Testis (tissue), 3 donors: ENCODE measurements around the gene CPT1B. TPM values are rescaled to one million over a fixed set of nuclear protein-coding genes. Genes with fewer than 3 reads are reported as not detected.

ENCODE experiments used
- DNase-seq: peaks from one replicate; pipeline ENCODE4 v3.0.0-alpha.2; 2019
- H3K27ac ChIP-seq, 2 donors: fragments of 200-600 bp; sonication (generic); one replicate each; pipeline ENCODE4 v1.5.1; 2019
- H3K27me3 ChIP-seq: fragments of 200-600 bp; sonication (generic); one replicate; pipeline ENCODE4 v1.5.1; 2019
- H3K36me3 ChIP-seq: fragments of 200-600 bp; sonication (generic); one replicate; pipeline ENCODE4 v1.5.1; 2017; ENCODE audit warnings: low read depth; ENCODE audit errors: missing control alignments
- H3K4me1 ChIP-seq: fragments of 200-600 bp; sonication (generic); one replicate; pipeline ENCODE4 v1.5.1; 2019
- H3K4me3 ChIP-seq, 2 donors: fragments of 200-600 bp; sonication (generic); one replicate each; pipeline ENCODE4 v1.5.1; 2017 to 2019
- H3K9me3 ChIP-seq: fragments of 200-600 bp; sonication (generic); one replicate; pipeline ENCODE4 v1.5.1; 2017
- POLR2A ChIP-seq: fragments of 450-650 bp; IDR thresholded peaks from one replicate; pipeline ENCODE4 v1.6.1; 2017; ENCODE audit warnings: antibody characterized with exemption, mild to moderate bottlenecking, moderate library complexity
- WGBS, 2 donors: methylation state at CpG; one replicate each; pipeline ENCODE4 v1.1.5; 2018; 5-methylcytosine and 5-hydroxymethylcytosine counted together
- intact Hi-C: fragments of 100-400 bp; cut with DNase I; formaldehyde crosslinking; loops from one replicate; pipeline ENCODE4 v1.15.1; 2023; ENCODE audit warnings: low total_unique reads
- polyA plus RNA-seq: library from polyadenylated mRNA; stranded (reverse); fragments of 350-450 nt; fragmentation: Illumina TruSeq; extraction: RNeasy Lipid Tissue Mini Kit (QIAGEN cat#74804); gene quantifications from one replicate; pipeline ENCODE4 v1.2.3, GENCODE V29; 2014; ENCODE audit warnings: low read depth, low replicate concordance; ENCODE audit not compliant: insufficient read depth
- total RNA-seq, 2 donors: library from RNA; depleted of rRNA; stranded (reverse); fragments of >200 nt; gene quantifications; one replicate each; pipeline ENCODE4 v1.2.3, GENCODE V29; 2016
- TF ChIP-seq, protein P1 (sequence below), 3 experiments: fragments of 450-650 bp in 2 of 3; fragments of 200-600 bp in 1 of 3; sonication (generic) in 1 of 3; IDR thresholded peaks; one replicate each; pipeline ENCODE4 v1.5.1; 2016 to 2019; ENCODE audit warnings: antibody characterized with exemption in 3 of 3, mild to moderate bottlenecking in 2 of 3, moderate library complexity in 1 of 3

The CPT1B gene
- total and polyA plus RNA-seq, 3 donors from 2014 or later, result 103 to 224 (median 123) TPM

DNA sequence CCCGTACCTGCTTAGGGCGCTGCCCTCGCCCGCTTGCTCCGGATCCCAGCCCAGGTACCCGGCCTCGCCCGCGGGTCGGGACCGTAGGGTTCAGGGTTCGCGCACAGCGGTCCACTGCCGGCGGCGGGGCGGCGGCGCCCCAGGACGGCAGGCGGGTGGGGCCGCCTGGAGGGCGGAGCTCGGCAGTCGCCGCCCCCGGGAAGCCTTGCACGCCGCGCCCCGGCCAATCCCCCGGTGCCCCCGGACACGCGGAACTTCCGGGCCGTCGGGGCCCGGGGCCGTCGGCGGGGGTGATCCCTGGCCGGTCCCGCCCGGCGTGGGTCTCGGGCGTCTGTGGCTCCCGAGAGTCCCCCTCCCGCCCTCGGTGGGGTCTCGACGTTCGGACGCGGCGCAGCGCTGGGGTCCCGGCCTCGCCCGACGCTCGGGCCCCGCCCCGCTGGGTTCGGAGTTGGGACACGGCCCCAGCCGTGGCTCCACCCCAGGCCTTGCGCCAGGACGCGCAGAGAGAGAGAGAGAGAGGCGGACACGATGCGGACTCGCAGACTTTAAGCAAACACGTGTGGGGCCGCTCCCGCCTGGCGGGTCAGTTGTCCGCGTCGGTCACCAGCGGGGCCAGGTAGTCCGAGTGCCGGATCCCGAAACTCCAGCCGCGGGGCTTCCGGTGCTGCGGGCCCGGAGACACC lies 48.2 kb downstream of the CPT1B start, which contains the start of gene TYMP:
TSS of gene TYMP (minus strand) at position 116 of the 683 bp plus-strand sequence. CDS start 303 bp downstream, outside the sequence.
- DNase-seq, result no peak
- 0 to 1% methylated on average over 2 to 75 of the region's 92 CpGs for WGBS, 2 donors
- intact Hi-C loops, result no loop called here
- Histone ChIP-seq H3K4me3 (peak within 1 kb of the TSS; percentile 42 to 56), H3K27me3 (no peaks in the 10 kb centered on the region), H3K27ac (peak within 1 kb of the TSS; percentile 49 to 64), H3K4me1 (peaks cover 21% of the 10 kb centered on the region), H3K36me3 (no peaks in the 10 kb centered on the region), H3K9me3 (no peaks in the 10 kb centered on the region)
- TF ChIP-seq POLR2A, result no peak
- TF ChIP-seq, protein P1, sequence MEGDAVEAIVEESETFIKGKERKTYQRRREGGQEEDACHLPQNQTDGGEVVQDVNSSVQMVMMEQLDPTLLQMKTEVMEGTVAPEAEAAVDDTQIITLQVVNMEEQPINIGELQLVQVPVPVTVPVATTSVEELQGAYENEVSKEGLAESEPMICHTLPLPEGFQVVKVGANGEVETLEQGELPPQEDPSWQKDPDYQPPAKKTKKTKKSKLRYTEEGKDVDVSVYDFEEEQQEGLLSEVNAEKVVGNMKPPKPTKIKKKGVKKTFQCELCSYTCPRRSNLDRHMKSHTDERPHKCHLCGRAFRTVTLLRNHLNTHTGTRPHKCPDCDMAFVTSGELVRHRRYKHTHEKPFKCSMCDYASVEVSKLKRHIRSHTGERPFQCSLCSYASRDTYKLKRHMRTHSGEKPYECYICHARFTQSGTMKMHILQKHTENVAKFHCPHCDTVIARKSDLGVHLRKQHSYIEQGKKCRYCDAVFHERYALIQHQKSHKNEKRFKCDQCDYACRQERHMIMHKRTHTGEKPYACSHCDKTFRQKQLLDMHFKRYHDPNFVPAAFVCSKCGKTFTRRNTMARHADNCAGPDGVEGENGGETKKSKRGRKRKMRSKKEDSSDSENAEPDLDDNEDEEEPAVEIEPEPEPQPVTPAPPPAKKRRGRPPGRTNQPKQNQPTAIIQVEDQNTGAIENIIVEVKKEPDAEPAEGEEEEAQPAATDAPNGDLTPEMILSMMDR (IDR thresholded peaks at IDR 0.05), result no peak

DNA sequence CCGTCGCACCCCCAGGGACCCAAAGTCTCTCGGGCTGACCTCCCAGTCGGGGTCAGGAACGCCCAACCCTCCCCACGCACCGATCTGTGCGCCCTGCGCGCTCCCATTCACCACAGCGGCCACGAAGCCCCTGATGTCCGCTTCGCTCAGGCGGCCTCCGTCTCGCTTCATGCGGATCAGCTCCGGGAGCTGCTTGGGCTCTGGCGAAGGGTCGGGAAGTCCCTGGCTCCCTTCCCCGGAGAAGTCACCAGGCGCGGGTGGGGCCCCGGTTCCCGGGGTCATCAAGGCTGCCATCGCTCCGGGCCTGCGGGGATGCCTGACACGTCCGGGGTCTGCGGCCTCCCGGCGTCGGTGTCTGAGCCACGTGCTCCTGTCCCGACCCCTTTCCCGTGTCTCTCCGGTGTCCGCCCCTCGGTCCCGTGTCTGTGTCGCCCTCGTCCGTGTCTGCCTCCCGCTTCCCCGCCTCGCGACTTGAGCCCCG lies 48.8 kb downstream of the CPT1B start:
- no peak for DNase-seq
- Histone ChIP-seq H3K4me1 (peaks cover 26% of the 10 kb centered on the region), H3K4me3 (peak overlapping the region; percentile 42 to 56), H3K27me3 (no peaks in the 10 kb centered on the region), H3K9me3 (no peaks in the 10 kb centered on the region), H3K36me3 (no peaks in the 10 kb centered on the region), H3K27ac (no peak overlapping the region)
- no peak for TF ChIP-seq POLR2A
- TF ChIP-seq, protein P1 (IDR thresholded peaks at IDR 0.05), result no peak
- 3 to 5% methylated on average over 13 to 48 of the region's 50 CpGs for WGBS, 2 donors
- intact Hi-C loops, result no loop called here

DNA sequence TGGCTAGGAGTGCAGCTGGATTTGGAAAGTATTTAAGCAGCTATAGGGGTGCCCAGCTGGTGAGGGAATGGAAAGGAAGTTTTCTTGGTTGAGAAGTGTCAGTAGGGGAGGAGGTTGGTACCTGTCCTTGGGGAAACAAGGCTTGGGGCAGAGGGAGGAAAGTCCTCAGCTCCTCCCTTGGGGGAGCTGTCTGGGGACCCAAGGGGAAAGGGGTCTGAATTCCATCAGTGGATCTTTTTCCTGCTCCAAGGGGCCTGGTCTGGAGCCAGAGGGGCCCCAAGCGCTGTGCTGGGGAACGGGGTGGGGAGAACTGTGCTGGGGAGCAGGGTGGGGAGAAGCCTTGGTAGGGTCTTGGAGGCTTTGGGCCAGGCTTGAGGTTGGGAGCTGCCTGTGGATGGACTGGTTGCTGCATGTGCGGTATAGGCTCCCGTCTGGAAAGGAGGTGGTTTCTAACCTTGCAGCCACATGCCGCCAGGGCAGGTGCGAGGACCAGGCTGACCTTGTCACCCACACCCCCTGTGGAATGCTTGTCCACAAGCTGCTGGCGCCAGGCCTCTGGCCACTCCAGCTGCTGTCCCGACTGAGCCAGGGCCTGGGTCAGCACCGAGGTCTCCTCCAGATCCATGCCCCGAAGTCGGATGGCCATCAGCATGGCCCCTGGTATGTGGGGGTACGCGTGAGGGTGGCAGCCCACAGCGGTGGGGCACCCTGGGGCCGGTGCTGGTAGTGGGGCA lies 49.4 kb downstream of the CPT1B start:
- 36 to 61% methylated on average over 6 to 15 of the region's 15 CpGs for WGBS, 2 donors
- no peaks in the 10 kb centered on the region for H3K27me3 ChIP-seq
- intact Hi-C loops, result no loop called here
- H3K4me1 ChIP-seq, result peaks cover 31% of the 10 kb centered on the region
- no peaks in the 10 kb centered on the region for H3K9me3 ChIP-seq
- peak overlapping the region in 1 of 2 donors; percentile 56 for H3K4me3 ChIP-seq
- DNase-seq, result no peak
- TF ChIP-seq, protein P1 (IDR thresholded peaks at IDR 0.05), result no peak
- TF ChIP-seq POLR2A, result no peak
- H3K27ac ChIP-seq, result no peak overlapping the region
- no peaks in the 10 kb centered on the region for H3K36me3 ChIP-seq

DNA sequence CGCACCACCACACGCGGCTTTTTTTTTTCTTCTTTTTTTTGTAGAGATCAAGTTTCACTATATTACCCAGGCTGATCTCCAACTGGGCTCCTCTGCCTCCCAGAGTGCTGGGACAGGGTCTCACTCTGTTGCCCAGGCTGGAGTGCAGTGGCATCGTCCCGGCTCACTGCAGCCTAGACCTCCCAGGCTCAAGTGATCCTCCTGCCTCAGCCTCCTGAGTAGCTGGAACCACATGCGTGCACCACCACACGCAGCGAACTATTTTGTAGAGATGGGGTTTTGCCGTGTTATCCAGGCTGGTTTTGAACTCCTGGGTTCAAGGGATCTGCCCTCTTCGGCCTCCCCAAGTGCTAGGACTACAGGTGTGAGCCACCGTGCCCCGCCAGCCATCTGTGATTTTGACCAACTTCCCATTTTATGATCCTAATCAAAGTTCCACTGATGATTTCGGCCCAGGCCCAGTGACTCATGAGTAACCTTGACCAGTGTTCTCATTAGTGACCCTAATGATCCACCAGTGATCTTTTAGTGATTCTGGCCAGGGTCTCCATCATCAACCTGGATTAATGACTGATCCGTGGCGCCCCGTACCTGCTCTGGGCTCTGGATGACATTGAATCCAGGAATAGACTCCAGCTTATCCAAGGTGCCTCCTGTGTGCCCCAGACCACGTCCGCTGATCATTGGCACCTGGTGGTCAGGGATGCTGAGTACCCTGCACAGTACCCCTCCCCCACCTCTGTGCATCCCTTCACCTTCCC lies 50.1 kb downstream of the CPT1B start:
- intact Hi-C loops, result no loop called here
- peaks cover 31% of the 10 kb centered on the region for H3K4me1 ChIP-seq
- no peak for DNase-seq
- no peak overlapping the region for H3K4me3 ChIP-seq
- H3K9me3 ChIP-seq, result no peaks in the 10 kb centered on the region
- H3K36me3 ChIP-seq, result no peaks in the 10 kb centered on the region
- no peak overlapping the region for H3K27ac ChIP-seq
- 76 to 87% methylated on average over 16 to 17 of the region's 18 CpGs for WGBS, 2 donors
- H3K27me3 ChIP-seq, result no peaks in the 10 kb centered on the region
- TF ChIP-seq, protein P1 (IDR thresholded peaks at IDR 0.05), result no peak
